IPS-NIHi11 (cell line): ENCODE measurements around the gene TMPRSS2.
A peak's percentile ranks its signal among the peaks of the same experiment; 100 is the strongest.

Experiments
- DNase-seq: peaks from one replicate; pipeline ENCODE4 v3.0.0; 2012; ENCODE audit warnings: mixed read lengths, low spot score

TMPRSS2 gene

GRCh38 chr21:41447356-41447755 lies 60.6 kb downstream of the TMPRSS2 start:
- no peak for DNase-seq

DNA sequence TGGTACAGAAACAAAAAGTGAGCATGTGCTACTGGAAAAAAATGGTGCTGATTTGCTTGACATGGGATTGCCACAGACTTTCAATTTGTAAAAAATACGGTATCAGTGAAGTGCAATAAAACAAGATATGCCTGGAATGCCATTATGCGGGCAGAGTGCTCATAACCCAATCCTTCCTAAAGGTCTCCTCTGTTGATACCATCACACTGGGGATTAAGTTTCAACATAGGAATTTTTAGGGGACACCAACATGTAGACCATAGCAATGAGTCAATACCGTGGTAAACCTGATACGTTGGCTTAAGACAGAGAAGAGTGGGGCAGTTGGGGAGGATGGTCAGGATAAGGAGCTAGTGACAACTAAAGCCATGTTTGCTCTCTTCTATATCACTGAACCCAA lies 61.4 kb downstream of the TMPRSS2 start:
- no peak for DNase-seq

GRCh38 chr21:41445465-41445862 lies 62.5 kb downstream of the TMPRSS2 start:
- DNase-seq: no peak

GRCh38 chr21:41444703-41445464 lies 63.1 kb downstream of the TMPRSS2 start:
- no peak for DNase-seq

- no peak for DNase-seq
These were observed 64.4 kb downstream of the TMPRSS2 start for GRCh38 chr21:41443562-41443961.

- DNase-seq: no peak
These were observed 65.3 kb downstream of the TMPRSS2 start for GRCh38 chr21:41442481-41443186.

DNA sequence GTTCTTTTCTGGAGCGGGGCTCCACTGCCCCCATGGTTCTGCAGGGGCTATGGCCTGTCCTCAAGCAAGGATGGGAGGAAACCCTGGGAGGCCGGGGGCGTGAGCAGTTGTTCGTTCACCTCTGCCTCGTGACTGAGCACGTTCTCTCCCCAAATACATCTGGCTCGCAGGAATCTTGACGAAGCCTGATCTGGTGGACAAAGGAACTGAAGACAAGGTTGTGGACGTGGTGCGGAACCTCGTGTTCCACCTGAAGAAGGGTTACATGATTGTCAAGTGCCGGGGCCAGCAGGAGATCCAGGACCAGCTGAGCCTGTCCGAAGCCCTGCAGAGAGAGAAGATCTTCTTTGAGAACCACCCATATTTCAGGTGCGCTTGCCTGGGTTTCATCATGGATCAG lies 66.4 kb downstream of the TMPRSS2 start:
- no peak for DNase-seq

DNA sequence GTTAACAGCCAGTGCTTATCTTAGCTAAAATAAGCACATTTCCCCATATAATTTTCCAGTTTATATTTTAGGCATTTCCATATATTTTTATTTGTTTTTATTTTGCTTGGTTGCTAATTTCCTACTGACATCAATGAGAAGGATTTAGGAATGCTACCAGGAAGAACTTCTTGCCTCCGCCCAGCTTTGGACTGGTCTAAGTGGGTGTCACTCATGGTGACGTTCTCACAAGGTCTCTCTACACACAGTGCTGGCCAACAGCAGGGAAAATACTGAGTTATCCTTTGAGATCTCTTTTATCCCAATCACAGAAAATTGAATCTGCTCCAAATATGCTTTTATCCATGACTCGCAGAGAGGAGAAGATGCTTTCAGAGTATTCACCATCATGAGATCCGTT lies 68.7 kb downstream of the TMPRSS2 start:
- DNase-seq: no peak

GRCh38 chr21:41438425-41439113 lies 69.4 kb downstream of the TMPRSS2 start:
- DNase-seq: no peak

- no peak for DNase-seq
These were observed 70.2 kb downstream of the TMPRSS2 start for GRCh38 chr21:41437729-41438128.

- DNase-seq: no peak
These were observed 72.3 kb downstream of the TMPRSS2 start for GRCh38 chr21:41435706-41436105.

DNA sequence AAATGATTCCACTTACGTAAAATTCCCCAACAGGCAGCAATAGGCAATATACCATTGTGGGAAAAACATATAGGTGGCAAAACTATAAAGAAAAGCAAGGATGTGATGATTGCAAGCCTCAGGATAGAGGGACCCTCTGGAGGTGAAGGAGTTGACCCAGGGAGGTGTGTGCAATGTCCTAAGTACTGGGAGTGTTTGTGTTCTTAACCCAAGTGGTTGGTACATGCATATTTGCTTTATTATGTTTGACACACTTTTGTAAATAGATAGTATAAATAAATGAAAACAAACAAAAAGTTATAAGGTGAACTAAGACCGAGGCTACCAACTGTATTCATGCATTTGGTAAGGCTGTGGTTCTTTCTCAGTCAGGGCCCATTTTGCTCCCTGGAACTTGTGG lies 74.4 kb downstream of the TMPRSS2 start:
- DNase-seq: no peak

GRCh38 chr21:41432562-41433460 lies 75.1 kb downstream of the TMPRSS2 start:
- no peak for DNase-seq

GRCh38 chr21:41431788-41432548 lies 76.0 kb downstream of the TMPRSS2 start:
- no peak for DNase-seq

DNA sequence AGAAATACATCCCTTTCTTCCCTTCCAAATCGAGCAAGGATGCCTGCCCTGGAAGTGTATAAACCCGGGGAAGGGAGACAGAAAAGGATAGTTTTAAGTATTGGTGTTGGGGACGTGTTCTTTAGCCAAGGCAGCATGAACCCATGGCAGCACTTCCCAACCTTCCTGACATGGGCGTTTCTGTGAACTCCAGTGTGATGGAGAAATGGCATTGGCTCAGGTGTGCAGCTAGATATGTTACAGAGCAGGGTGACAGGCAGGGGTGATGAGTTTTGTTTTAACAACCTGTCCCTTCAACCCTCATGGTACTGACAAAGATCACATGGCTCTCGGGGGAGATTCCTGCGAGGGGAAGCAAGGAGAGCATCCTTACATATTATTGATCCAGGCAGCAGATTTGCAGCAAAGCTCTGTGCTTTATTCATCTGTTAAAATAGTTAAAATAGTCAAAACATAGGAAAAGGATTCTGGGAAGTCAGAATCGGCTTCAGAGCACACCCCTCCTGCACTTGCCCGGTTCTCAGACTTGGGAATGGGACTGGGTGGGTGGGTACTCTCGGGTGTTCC lies 78.0 kb downstream of the TMPRSS2 start:
- DNase-seq: no peak

GRCh38 chr21:41429305-41429704 lies 78.7 kb downstream of the TMPRSS2 start:
- no peak for DNase-seq

DNA sequence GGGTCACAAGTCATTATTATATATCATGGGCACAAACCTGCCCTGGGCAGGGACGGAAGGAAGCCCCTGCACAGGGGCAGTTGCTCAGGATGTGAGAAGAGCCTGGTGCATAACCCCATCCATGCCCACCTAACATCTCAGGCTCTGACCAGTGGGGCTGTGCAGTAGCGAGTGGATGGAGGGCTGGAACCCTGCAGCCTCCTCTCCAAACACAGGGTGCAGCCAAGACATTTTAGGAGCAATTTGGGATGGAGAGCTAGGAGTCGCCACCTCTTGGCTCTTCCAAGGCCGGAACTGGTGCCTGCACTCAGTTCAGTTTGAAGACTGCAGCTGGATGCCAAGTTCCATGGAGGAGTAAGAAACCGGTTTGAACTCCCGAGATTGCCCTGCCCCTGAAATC lies 79.1 kb downstream of the TMPRSS2 start:
- DNase-seq: no peak

DNA sequence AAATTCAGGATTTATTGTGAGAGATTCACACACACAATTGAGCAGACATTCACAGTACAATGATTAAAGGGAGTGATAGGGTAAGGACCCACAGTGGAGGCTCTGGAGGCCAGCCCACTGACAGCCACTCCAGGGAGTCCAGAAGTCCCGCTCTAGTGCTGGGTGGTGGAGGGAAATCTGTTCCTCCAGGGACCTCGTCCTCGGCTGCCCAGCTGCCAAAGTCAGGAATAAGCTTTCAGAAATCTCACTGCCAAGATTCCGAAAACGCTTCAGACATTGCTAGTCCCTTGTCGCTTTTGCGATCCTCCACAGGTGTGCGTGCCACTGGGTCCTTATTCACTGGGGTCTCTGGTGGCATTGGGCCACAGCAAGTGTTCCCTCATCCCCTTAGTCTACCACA lies 79.6 kb downstream of the TMPRSS2 start:
- DNase-seq: no peak

GRCh38 chr21:41427556-41427955 lies 80.4 kb downstream of the TMPRSS2 start:
- DNase-seq: no peak

- DNase-seq: peak; percentile 46
These were observed 81.1 kb downstream of the TMPRSS2 start for GRCh38 chr21:41426676-41427404.
